Heart right ventricle (tissue), 16 donors: Measurements from ENCODE around the gene DHRSX. TPM values are rescaled to one million over a fixed set of nuclear protein-coding genes. Genes with fewer than 3 reads are reported as not detected.

Experiments
- ATAC-seq, 8 donors: fragments of 200-7000 bp; cut with Tn5 transposase; one replicate each; pipeline ENCODE4 v1.9.1; 2020; ENCODE audit warnings: mild to moderate bottlenecking in 8 of 8, moderate library complexity in 8 of 8, moderate number of reproducible peaks in 1 of 8
- DNase-seq, 2 donors: peaks; one replicate each; pipeline ENCODE4 v3.0.0-alpha.2; 2020
- H3K27ac ChIP-seq, 10 donors: fragments of 200-600 bp; sonication (generic) in 2 of 10; one replicate each; pipeline versions ENCODE4 v1.5.0 to v1.8.0; 2020 to 2022; ENCODE audit warnings: mild to moderate bottlenecking in 3 of 10
- H3K27me3 ChIP-seq, 7 donors: fragments of 200-600 bp; one replicate each; pipeline ENCODE4 v1.8.0; 2021 to 2022; ENCODE audit warnings: mild to moderate bottlenecking in 2 of 7
- H3K36me3 ChIP-seq, 9 donors: fragments of 200-600 bp; sonication (generic) in 1 of 9; one replicate each; pipeline versions ENCODE4 v1.5.0 to v1.8.0; 2020 to 2022; ENCODE audit warnings: mild to moderate bottlenecking in 2 of 9
- H3K4me1 ChIP-seq, 9 donors: fragments of 200-600 bp; sonication (generic) in 1 of 9; one replicate each; pipeline versions ENCODE4 v1.5.0 to v1.8.0; 2020 to 2022; ENCODE audit warnings: mild to moderate bottlenecking in 4 of 9
- H3K4me3 ChIP-seq, 10 donors: fragments of 200-600 bp; sonication (generic) in 2 of 10; one replicate each; pipeline versions ENCODE4 v1.5.0 to v1.8.0; 2020 to 2022; ENCODE audit warnings: mild to moderate bottlenecking in 7 of 10, moderate library complexity in 2 of 10
- H3K9me3 ChIP-seq, 11 donors: fragments of 200-600 bp in 10 of 11; sonication (generic) in 2 of 11; one replicate each; pipeline versions ENCODE4 v1.5.0 to v1.8.0; 2013 to 2022; ENCODE audit warnings: mild to moderate bottlenecking in 2 of 11, control low read depth in 1 of 11, moderate library complexity in 1 of 11
- WGBS, 2 donors: extraction: QIAGEN DNeasy Blood & Tissue Kit; methylation state at CpG; one replicate each; pipeline ENCODE4 v1.1.7; 2013; ENCODE audit warnings: inconsistent platforms in 1 of 2; 5-methylcytosine and 5-hydroxymethylcytosine counted together
- intact Hi-C, 10 donors: fragments of 100-400 bp; cut with DNase I; formaldehyde crosslinking; loops; one replicate each; pipeline versions ENCODE4 v1.11.1 to v1.14.2; 2022
- polyA plus RNA-seq, 2 donors: library from polyadenylated mRNA; stranded (reverse); fragments of 200-250 nt; gene quantifications; one replicate each; pipeline ENCODE4 v1.2.3, GENCODE V29; 2013
- total RNA-seq, 10 donors: library from RNA; stranded (reverse); fragmentation: NEBNext Ultra II Directional in 3 of 10; extraction: Animal tissue kit (Norgen Biotek cat#: 25700) in 3 of 10; gene quantifications; one replicate each; pipeline versions ENCODE4 v1.2.1 to v1.2.4, GENCODE V29; 2021 to 2023
- TF ChIP-seq, protein P1 (sequence below), 9 donors: fragments of 200-600 bp; sonication (generic) in 2 of 9; IDR thresholded peaks; one replicate each; pipeline versions ENCODE4 v1.5.0 to v1.8.0; 2021 to 2022; ENCODE audit warnings: antibody characterized with exemption in 9 of 9, mild to moderate bottlenecking in 5 of 9, moderate library complexity in 1 of 9
- donor health status: Arrhythmogenic right ventricular cardiomyopathy.
- donor health status: ischemic (EF 13 %, LVEDD 7.1; RV severe dilation, severe dysfunction).
- donor health status: healthy with polysubstance abuse.
- donor health status: DM: no; HTN: yes; CAD: no.
- donor health status: DM: no; HTN: no; CAD: no.
- donor health status: ischemic (EF 25% LVEDD 6.9; RV normal size, moderate dysfunction).
- donor health status: ischemic (EF 25% LVEDD 5.7; RV mildly dilated, moderate dysfunction).
- donor health status: healthy.
- donor health status: DM: yes; HTN: yes; CAD: no.
- donor health status: Ischemic cardiomyopathy.
- donor health status: ischemic (EF 35%, LVEDD 5.7; RV mildly dilated, moderate dysfunction).
- donor health status: nonischemic (EF 11% LVEDD 7.7; RV severe dilation, severe dysfunction).
- donor health status: DM: yes; HTN: yes; CAD: no.
- donor health status: PGD.
- donor health status: ischemic (EF 29% LVEDD 5.4; RV normal size, mild dysfunction).
- donor health status: nonischemic (EF 23%, LVEDD 6.1; RV moderate dilation, normal function).

The DHRSX gene
- total and polyA plus RNA-seq, 12 donors, result 13.8 to 35.9 (median 26.2) TPM

DNA sequence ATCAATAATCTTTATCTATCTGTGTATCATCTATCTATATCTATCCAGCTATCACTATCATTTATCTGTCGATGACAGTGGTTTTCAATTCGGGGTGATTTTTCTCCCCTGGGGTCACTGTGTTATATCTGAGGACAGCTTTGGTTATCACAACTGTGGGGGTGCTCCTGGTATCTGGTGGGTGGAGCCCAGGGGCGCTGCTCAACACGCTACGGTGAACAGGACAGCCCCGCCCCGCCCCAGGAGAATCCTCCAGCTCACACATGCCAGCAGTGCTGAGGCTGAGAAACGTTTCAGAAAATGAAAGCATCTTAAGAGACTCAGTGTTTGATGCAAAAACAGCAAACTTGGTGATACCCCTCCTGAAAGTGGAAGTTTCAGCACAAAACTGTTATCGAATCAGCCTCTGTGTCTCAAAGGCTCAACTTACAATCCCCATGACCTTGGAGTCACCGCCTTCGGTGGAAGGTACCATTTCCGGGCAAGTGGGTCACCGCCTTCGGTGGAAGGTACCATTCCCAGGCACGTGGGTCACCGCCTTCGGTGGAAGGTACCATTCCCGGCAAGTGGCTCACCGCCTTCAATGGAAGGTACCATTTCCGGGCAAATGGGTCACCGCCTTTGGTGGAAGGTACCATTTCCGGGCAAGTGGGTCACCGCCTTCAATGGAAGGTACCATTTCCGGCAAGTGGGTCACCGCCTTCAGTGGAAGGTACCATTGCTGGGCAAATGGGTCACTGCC, 315.3 kb downstream of the DHRSX start:
- no peak overlapping the region for H3K4me3 ChIP-seq
- no peaks in the 10 kb centered on the region for H3K36me3 ChIP-seq
- peaks cover 0 to 35% (median 0%) of the 10 kb centered on the region in 11 donors for H3K9me3 ChIP-seq
- intact Hi-C loops, result no loop called here
- H3K4me1 ChIP-seq, result no peaks in the 10 kb centered on the region
- H3K27me3 ChIP-seq, result no peaks in the 10 kb centered on the region
- DNase-seq (no peak), ATAC-seq (no peak)
- WGBS, 2 donors, result 96% methylated on average over 25 of the region's 25 CpGs
- TF ChIP-seq, protein P1, sequence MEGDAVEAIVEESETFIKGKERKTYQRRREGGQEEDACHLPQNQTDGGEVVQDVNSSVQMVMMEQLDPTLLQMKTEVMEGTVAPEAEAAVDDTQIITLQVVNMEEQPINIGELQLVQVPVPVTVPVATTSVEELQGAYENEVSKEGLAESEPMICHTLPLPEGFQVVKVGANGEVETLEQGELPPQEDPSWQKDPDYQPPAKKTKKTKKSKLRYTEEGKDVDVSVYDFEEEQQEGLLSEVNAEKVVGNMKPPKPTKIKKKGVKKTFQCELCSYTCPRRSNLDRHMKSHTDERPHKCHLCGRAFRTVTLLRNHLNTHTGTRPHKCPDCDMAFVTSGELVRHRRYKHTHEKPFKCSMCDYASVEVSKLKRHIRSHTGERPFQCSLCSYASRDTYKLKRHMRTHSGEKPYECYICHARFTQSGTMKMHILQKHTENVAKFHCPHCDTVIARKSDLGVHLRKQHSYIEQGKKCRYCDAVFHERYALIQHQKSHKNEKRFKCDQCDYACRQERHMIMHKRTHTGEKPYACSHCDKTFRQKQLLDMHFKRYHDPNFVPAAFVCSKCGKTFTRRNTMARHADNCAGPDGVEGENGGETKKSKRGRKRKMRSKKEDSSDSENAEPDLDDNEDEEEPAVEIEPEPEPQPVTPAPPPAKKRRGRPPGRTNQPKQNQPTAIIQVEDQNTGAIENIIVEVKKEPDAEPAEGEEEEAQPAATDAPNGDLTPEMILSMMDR (IDR thresholded peaks at IDR 0.05), result no peak
- no peak overlapping the region for H3K27ac ChIP-seq

DNA sequence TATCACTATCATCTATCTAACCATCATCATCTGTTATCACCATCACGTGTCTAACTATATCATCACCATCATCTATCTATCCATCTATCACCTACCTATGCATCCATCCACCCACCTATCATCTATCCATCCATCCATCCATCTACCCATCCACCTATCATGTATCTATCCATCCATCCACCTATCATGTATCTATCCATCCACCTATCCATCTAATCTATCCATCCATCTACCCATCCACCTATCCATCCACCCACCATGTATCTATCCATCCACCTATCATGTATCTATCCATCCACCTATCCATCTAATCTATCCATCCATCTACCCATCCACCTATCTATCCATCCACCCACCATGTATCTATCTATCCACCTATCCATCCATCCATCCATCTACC, 316.7 kb downstream of the DHRSX start:
- TF ChIP-seq, protein P1 (IDR thresholded peaks at IDR 0.05), result no peak
- ATAC-seq, result no peak
- no peaks in the 10 kb centered on the region for H3K36me3 ChIP-seq
- no peak for DNase-seq
- no peak overlapping the region for H3K27ac ChIP-seq
- 89 to 100% methylated on average over 1 of the region's 1 CpG for WGBS, 2 donors
- H3K4me3 ChIP-seq, result no peak overlapping the region
- no peaks in the 10 kb centered on the region for H3K27me3 ChIP-seq
- H3K9me3 ChIP-seq, result peaks cover 0 to 27% (median 0%) of the 10 kb centered on the region in 11 donors
- H3K4me1 ChIP-seq, result no peaks in the 10 kb centered on the region
- intact Hi-C loops, result no loop called here

DNA sequence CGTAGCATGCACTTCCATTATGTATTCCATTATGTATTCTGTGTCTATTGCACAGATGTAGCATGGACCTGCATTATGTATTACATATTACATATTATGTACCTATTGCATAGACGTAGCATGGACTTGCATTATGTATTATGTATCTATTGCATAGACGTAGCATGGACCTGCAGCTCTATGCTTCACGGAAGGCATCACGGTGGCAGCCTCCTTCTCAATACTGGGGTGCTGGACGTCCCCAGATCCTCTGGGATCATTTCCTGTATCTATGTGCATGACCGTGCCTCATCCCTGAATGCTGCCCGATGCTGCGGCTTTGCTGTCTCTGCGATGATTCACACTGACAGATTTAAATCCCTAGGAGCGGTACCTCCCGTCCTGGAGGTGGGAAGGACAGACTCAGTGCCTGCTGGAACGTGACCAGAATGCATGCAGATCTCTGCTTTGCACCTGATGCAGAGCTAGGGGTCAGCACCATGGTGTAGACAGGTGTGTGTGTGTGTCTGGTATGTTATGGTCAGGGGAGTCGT, 317.5 kb downstream of the DHRSX start:
- DNase-seq (no peak), ATAC-seq (no peak)
- H3K4me1 ChIP-seq, result no peaks in the 10 kb centered on the region
- no peaks in the 10 kb centered on the region for H3K36me3 ChIP-seq
- no peak overlapping the region for H3K4me3 ChIP-seq
- peaks cover 0 to 27% (median 0%) of the 10 kb centered on the region in 11 donors for H3K9me3 ChIP-seq
- TF ChIP-seq, protein P1 (IDR thresholded peaks at IDR 0.05), result no peak
- intact Hi-C loops, result no loop called here
- WGBS, 2 donors, result 79 to 81% methylated on average over 14 of the region's 14 CpGs
- no peaks in the 10 kb centered on the region for H3K27me3 ChIP-seq
- no peak overlapping the region for H3K27ac ChIP-seq

DNA sequence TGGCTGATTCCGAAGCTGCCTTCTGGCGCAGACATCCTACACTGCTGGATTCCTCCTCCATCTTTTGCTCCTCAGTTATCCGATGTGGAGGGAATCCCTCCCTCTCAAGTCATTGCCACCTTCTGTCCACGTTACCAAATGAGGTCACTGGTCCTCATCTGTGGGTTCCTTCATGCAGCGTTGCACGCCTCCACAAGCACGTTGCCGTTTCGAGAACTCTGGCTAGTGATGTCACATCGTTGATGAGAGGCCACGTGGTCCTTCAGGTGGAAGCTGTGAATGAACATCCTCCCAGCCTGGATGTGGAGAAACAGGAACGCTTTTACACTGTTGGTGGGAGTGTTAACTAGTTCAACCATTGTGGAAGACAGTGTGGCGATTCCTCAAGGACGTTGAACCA, 323.2 kb downstream of the DHRSX start:
- no peak for ATAC-seq
- H3K36me3 ChIP-seq, result no peaks in the 10 kb centered on the region
- TF ChIP-seq, protein P1 (IDR thresholded peaks at IDR 0.05), result no peak
- no peak overlapping the region for H3K27ac ChIP-seq
- no peak overlapping the region for H3K4me3 ChIP-seq
- no peaks in the 10 kb centered on the region for H3K27me3 ChIP-seq
- H3K9me3 ChIP-seq, result peaks cover 0 to 5% (median 0%) of the 10 kb centered on the region in 11 donors
- intact Hi-C loops, result no loop called here
- 95 to 96% methylated on average over 14 of the region's 14 CpGs for WGBS, 2 donors
- H3K4me1 ChIP-seq, result no peaks in the 10 kb centered on the region
- DNase-seq, result no peak
